Spleen (tissue), 7 donors: ENCODE measurements around the gene NFIA.

Source experiments
- CTCF ChIP-seq, 11 experiments: fragments of 200-600 bp in 7 of 11; fragments of 450-650 bp in 4 of 11; sonication (generic) in 4 of 11; IDR thresholded peaks in 8 of 11; conservative IDR thresholded peaks in 3 of 11; 1 replicate in 7 of 11; 2 replicates in 4 of 11; pipeline versions ENCODE4 v1.4.0 to v1.8.0; 2016 to 2021; ENCODE audit warnings: antibody characterized with exemption in 11 of 11, inconsistent platforms in 4 of 11, mild to moderate bottlenecking in 1 of 11
- POLR2AphosphoS5 ChIP-seq, 3 donors: sonication (generic); formaldehyde crosslinking; IDR thresholded peaks; one replicate each; pipeline ENCODE4 v1.5.1; 2017; ENCODE audit warnings: antibody characterized with exemption in 3 of 3
- donor health status: DM: no; HTN: no; CAD: no; lungs with moderate emphysema.
- donor health status: DM: no; HTN: no; CAD: no.
- donor health status: DM: no; HTN: no; CAD: no.

- TF ChIP-seq POLR2AphosphoS5 (IDR thresholded peaks at IDR 0.05) (no peak), CTCF (IDR thresholded peaks at IDR 0.05 in 8 of 11, conservative IDR thresholded peaks at IDR 0.05 in 3 of 11) (no peak)
Observed at GRCh38 chr1:61230523-61230922, 148.2 kb downstream of the NFIA start.
